NCI-H2029 (cell line): Measurements from ENCODE around the gene SNAPIN.

Experiments
- DNase-seq: peaks from one replicate; lab custom pipeline; 2025; lab: John Stamatoyannopoulos, UW

The SNAPIN gene

GRCh38 chr1:153678519-153679336, 20.2 kb downstream of the SNAPIN start, which contains the start of gene NPR1:
Gene NPR1, plus strand, starts transcription at chr1:153678688. Its CDS starts 421 bp downstream, at chr1:153679109.
- DNase-seq = no peak

- no peak for DNase-seq
Observed at GRCh38 chr1:153679337-153680119, 21.0 kb downstream of the SNAPIN start.

GRCh38 chr1:153680120-153680403, 21.6 kb downstream of the SNAPIN start:
- DNase-seq = no peak

GRCh38 chr1:153682730-153683129, 24.2 kb downstream of the SNAPIN start:
- DNase-seq = no peak

- no peak for DNase-seq
Observed at GRCh38 chr1:153683854-153684253, 25.4 kb downstream of the SNAPIN start.

GRCh38 chr1:153684892-153685291, 26.4 kb downstream of the SNAPIN start:
- DNase-seq = no peak

GRCh38 chr1:153685544-153686340, 27.2 kb downstream of the SNAPIN start:
- DNase-seq = no peak

- DNase-seq = no peak
Observed at GRCh38 chr1:153687346-153688125, 29.0 kb downstream of the SNAPIN start.

GRCh38 chr1:153688276-153688675, 29.8 kb downstream of the SNAPIN start:
- no peak for DNase-seq

GRCh38 chr1:153688736-153689328, 30.3 kb downstream of the SNAPIN start:
- no peak for DNase-seq

- no peak for DNase-seq
Observed at GRCh38 chr1:153693466-153693865, 35.0 kb downstream of the SNAPIN start.

GRCh38 chr1:153696741-153697140, 38.2 kb downstream of the SNAPIN start:
- no peak for DNase-seq

- DNase-seq = no peak
Observed at GRCh38 chr1:153697191-153698019, 38.9 kb downstream of the SNAPIN start.

GRCh38 chr1:153698020-153698922, 39.8 kb downstream of the SNAPIN start:
- DNase-seq = no peak

GRCh38 chr1:153698923-153699714, 40.6 kb downstream of the SNAPIN start:
- no peak for DNase-seq

- DNase-seq = no peak
Observed at GRCh38 chr1:153699768-153700167, 41.3 kb downstream of the SNAPIN start.

- no peak for DNase-seq
Observed at GRCh38 chr1:153705484-153705883, 47.0 kb downstream of the SNAPIN start.

- no peak for DNase-seq
Observed at GRCh38 chr1:153711026-153711425, 52.5 kb downstream of the SNAPIN start.
